HG03159 (cell line): ENCODE results near the gene HNMT.
"Not testable (repeated sequence)": the region's sequence is repeated elsewhere in the genome, so short reads cannot be mapped to it uniquely, and the experiment has no call there.

Source experiments
- ATAC-seq: cut with Tn5 transposase; IDR thresholded peaks from one replicate; pipeline ENCODE4 v1.9.1; 2021; ENCODE audit warnings: mild to moderate bottlenecking, moderate library complexity; ENCODE audit not compliant: unreplicated experiment

HNMT gene

GRCh38 chr2:137973280-137973679 is 9.0 kb downstream of the HNMT start:
- ATAC-seq: no peak

- ATAC-seq: no peak
These were observed 11.3 kb downstream of the HNMT start for GRCh38 chr2:137975280-137976271.

GRCh38 chr2:137976274-137976673 is 12.0 kb downstream of the HNMT start:
- no peak for ATAC-seq

- no peak for ATAC-seq
These were observed 13.5 kb downstream of the HNMT start for GRCh38 chr2:137977790-137978189.

GRCh38 chr2:137980459-137980858 is 16.2 kb downstream of the HNMT start:
- no peak for ATAC-seq

GRCh38 chr2:137981112-137981656 is 16.9 kb downstream of the HNMT start:
- ATAC-seq: no peak

- no peak for ATAC-seq
These were observed 19.3 kb downstream of the HNMT start for GRCh38 chr2:137983581-137983980.

GRCh38 chr2:137986268-137986667 is 22.0 kb downstream of the HNMT start:
- ATAC-seq: no peak

GRCh38 chr2:137987011-137987410 is 22.7 kb downstream of the HNMT start:
- ATAC-seq: no peak

GRCh38 chr2:137991078-137991477 is 26.8 kb downstream of the HNMT start:
- ATAC-seq: no peak

GRCh38 chr2:137992039-137992646 is 27.9 kb downstream of the HNMT start:
- ATAC-seq: no peak

GRCh38 chr2:137993715-137994476 is 29.6 kb downstream of the HNMT start:
- ATAC-seq: not testable (repeated sequence)

- not testable (repeated sequence) for ATAC-seq
These were observed 31.1 kb downstream of the HNMT start for GRCh38 chr2:137995368-137995767.

- ATAC-seq: not testable (repeated sequence)
These were observed 31.9 kb downstream of the HNMT start for GRCh38 chr2:137996158-137996557.

GRCh38 chr2:137997733-137998132 is 33.5 kb downstream of the HNMT start:
- ATAC-seq: no peak

- ATAC-seq: no peak
These were observed 34.2 kb downstream of the HNMT start for GRCh38 chr2:137998503-137998902.

GRCh38 chr2:137999273-137999672 is 35.0 kb downstream of the HNMT start:
- no peak for ATAC-seq

- ATAC-seq: no peak
These were observed 35.7 kb downstream of the HNMT start for GRCh38 chr2:138000009-138000408.

GRCh38 chr2:138000796-138001195 is 36.5 kb downstream of the HNMT start:
- no peak for ATAC-seq

GRCh38 chr2:138003411-138003810 is 39.1 kb downstream of the HNMT start:
- ATAC-seq: no peak

- no peak for ATAC-seq
These were observed 43.2 kb downstream of the HNMT start for GRCh38 chr2:138007431-138007830.
